ENCODE data around the gene EIF4EBP3.

The EIF4EBP3 gene

GRCh38 chr5:140547508-140548299, at the start of gene EIF4EBP3:
TSS of gene EIF4EBP3 (plus strand) at chr5:140547662. CDS start at chr5:140547738, 76 bp downstream.
- Mint-ChIP-seq H3K4me1 (peaks cover 39% of the 10 kb centered on the region), H3K36me3 (peaks cover 13% of the 10 kb centered on the region), H3K27ac (peak within 1 kb of the TSS; percentile 91), H3K27me3 (no peaks in the 10 kb centered on the region), H3K9me3 (no peaks in the 10 kb centered on the region), H3K4me3 (peak within 1 kb of the TSS; percentile 90)

- H3K9me3 Mint-ChIP-seq, result no peaks in the 10 kb centered on the region
- no peak overlapping the region for H3K4me3 Mint-ChIP-seq
- H3K27me3 Mint-ChIP-seq, result no peaks in the 10 kb centered on the region
- H3K27ac Mint-ChIP-seq, result no peak overlapping the region
- peaks cover 21% of the 10 kb centered on the region for H3K4me1 Mint-ChIP-seq
- peaks cover 12% of the 10 kb centered on the region for H3K36me3 Mint-ChIP-seq
Observed at GRCh38 chr5:140497897-140498296, 49.6 kb upstream of the EIF4EBP3 start.

DNA sequence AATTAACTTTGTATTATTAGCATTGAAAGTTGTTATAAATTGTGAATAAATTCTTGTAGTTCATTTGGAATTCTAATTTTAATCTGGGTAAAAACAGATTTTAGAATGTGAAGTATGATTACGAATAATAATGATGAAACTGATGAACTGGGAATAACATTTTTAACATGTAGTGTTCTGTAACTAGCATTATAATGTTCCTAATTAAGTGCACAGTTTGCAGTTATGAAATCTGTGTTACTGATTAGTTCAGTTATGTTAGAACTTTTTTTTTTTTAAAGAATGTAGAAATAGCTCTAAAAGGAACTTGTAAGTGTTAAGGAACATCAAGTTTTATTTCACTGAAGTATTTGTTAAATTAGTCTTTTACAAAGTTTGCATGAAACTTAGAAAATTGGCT, 48.9 kb upstream of the EIF4EBP3 start:
- Mint-ChIP-seq H3K36me3 (peaks cover 12% of the 10 kb centered on the region), H3K27ac (no peak overlapping the region), H3K9me3 (no peaks in the 10 kb centered on the region)

DNA sequence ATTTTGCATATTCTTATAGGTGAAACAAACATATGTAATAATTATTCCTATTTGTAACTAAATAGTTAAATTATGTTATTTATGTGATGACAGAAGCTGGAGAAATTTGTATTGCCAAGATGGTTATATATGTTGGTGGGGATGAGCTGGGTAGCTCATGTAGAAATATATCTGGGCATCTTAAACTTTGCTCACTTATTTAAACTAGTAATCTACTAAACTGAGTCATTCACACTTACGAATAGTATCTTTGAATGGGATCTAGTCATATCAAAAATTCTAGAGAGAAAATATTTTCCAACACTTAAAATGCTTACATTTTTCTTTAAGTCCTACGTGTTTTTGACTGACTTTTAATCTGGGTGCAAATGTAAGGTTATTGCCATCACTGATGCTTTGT, 44.6 kb upstream of the EIF4EBP3 start:
- no peak overlapping the region for H3K27ac Mint-ChIP-seq
- H3K27me3 Mint-ChIP-seq, result no peaks in the 10 kb centered on the region
- no peaks in the 10 kb centered on the region for H3K9me3 Mint-ChIP-seq
- H3K4me1 Mint-ChIP-seq, result peaks cover 5% of the 10 kb centered on the region
- H3K36me3 Mint-ChIP-seq, result peaks cover 11% of the 10 kb centered on the region
- no peak overlapping the region for H3K4me3 Mint-ChIP-seq

More for the DNA sequence above, 48.9 kb upstream of the EIF4EBP3 start:
- no peaks in the 10 kb centered on the region for H3K27me3 Mint-ChIP-seq
- peaks cover 19% of the 10 kb centered on the region for H3K4me1 Mint-ChIP-seq
- no peak overlapping the region for H3K4me3 Mint-ChIP-seq

DNA sequence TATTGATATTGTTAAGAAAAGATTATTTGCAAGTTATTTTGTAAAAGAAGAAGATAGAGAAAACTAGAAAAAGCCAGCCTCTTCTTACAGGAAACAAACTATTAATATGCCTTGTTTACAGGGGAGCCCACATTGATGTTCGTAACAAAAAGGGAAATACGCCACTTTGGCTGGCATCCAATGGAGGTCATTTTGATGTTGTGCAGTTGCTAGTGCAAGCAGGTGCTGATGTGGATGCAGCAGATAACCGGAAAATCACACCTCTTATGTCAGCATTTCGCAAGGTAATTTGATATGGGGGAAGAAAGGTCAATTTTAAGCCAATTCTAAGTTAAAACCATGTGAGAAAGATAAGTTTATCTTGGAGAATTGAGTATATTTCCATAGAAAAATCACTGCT, 37.6 kb upstream of the EIF4EBP3 start:
- H3K4me1 Mint-ChIP-seq, result no peaks in the 10 kb centered on the region
- H3K9me3 Mint-ChIP-seq, result no peaks in the 10 kb centered on the region
- no peaks in the 10 kb centered on the region for H3K27me3 Mint-ChIP-seq
- H3K36me3 Mint-ChIP-seq, result peaks cover 17% of the 10 kb centered on the region
- no peak overlapping the region for H3K4me3 Mint-ChIP-seq
- H3K27ac Mint-ChIP-seq, result no peak overlapping the region

DNA sequence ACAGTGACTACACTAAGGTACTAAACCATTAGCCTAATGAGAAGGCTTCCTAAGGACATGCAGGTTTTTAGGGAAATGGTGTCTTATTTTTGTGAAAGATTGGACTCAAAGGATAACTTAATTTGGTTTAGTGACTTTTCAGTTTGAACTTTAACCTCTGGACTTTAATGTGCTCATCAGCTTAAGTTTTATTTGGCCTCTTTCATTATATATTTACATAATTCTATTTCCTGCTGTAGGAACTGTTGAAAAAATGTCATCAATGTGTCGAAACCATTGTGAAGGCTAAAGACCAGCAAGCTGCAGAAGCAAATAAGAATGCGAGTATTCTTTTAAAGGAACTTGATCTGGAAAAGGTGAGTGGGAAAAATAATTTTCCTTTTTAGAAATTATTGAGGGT, 34.3 kb upstream of the EIF4EBP3 start:
- peaks cover 16% of the 10 kb centered on the region for H3K36me3 Mint-ChIP-seq
- no peak overlapping the region for H3K27ac Mint-ChIP-seq
- H3K9me3 Mint-ChIP-seq, result no peaks in the 10 kb centered on the region
- no peaks in the 10 kb centered on the region for H3K27me3 Mint-ChIP-seq
- no peaks in the 10 kb centered on the region for H3K4me1 Mint-ChIP-seq
- H3K4me3 Mint-ChIP-seq, result no peak overlapping the region

DNA sequence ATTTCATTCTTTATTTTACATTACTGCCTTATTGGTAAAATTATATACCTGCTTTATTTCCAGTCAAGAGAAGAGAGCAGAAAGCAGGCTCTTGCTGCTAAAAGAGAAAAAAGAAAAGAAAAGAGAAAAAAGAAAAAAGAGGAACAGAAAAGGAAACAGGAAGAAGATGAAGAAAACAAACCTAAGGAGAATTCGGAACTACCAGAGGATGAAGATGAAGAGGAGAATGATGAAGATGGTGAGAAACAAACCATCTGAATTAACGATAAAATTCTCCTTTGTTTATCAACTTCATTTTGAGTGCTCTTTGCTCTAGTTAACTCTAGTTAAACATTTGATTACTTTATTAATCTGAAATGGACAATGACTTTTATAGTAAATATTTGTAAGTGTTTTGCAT, 23.5 kb upstream of the EIF4EBP3 start:
- H3K36me3 Mint-ChIP-seq, result peaks cover 14% of the 10 kb centered on the region
- H3K27ac Mint-ChIP-seq, result no peak overlapping the region
- H3K4me1 Mint-ChIP-seq, result no peaks in the 10 kb centered on the region
- H3K4me3 Mint-ChIP-seq, result no peak overlapping the region
- no peaks in the 10 kb centered on the region for H3K27me3 Mint-ChIP-seq
- H3K9me3 Mint-ChIP-seq, result no peaks in the 10 kb centered on the region

- Mint-ChIP-seq H3K27me3 (no peaks in the 10 kb centered on the region), H3K4me3 (no peak overlapping the region), H3K9me3 (no peaks in the 10 kb centered on the region), H3K4me1 (no peaks in the 10 kb centered on the region), H3K36me3 (peaks cover 22% of the 10 kb centered on the region), H3K27ac (no peak overlapping the region)
Observed at GRCh38 chr5:140540227-140540626, 7.2 kb upstream of the EIF4EBP3 start.

- Mint-ChIP-seq H3K4me3 (no peak overlapping the region), H3K4me1 (peaks cover 8% of the 10 kb centered on the region), H3K27me3 (no peaks in the 10 kb centered on the region), H3K36me3 (peaks cover 20% of the 10 kb centered on the region), H3K9me3 (no peaks in the 10 kb centered on the region), H3K27ac (no peak overlapping the region)
Observed at GRCh38 chr5:140542972-140543371, 4.5 kb upstream of the EIF4EBP3 start.

DNA sequence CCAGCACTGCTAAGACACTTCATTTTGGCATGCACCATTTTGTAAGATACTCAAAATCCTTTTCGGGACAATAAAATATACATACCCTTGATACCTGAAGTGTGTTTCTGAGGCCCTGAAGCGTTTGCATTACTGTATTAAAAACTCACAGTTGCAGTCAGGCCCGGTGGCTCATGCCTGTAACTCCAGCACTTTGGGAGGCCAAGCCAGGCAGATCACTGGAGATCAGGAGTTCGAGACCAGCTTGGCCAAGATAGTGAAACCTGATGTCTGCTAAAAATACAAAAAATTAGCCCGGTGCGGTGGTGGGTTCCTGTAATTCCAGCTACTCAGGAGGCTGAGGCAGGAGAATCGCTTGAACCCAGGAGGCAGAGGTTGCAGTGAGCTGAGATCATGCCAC, 2.5 kb upstream of the EIF4EBP3 start:
- H3K36me3 Mint-ChIP-seq, result peaks cover 18% of the 10 kb centered on the region
- H3K27ac Mint-ChIP-seq, result no peak overlapping the region
- H3K4me1 Mint-ChIP-seq, result peaks cover 28% of the 10 kb centered on the region
- H3K4me3 Mint-ChIP-seq, result no peak overlapping the region
- no peaks in the 10 kb centered on the region for H3K27me3 Mint-ChIP-seq
- H3K9me3 Mint-ChIP-seq, result no peaks in the 10 kb centered on the region

- Mint-ChIP-seq H3K4me3 (no peak overlapping the region), H3K4me1 (peaks cover 31% of the 10 kb centered on the region), H3K36me3 (peaks cover 18% of the 10 kb centered on the region), H3K27ac (no peak overlapping the region), H3K9me3 (no peaks in the 10 kb centered on the region), H3K27me3 (no peaks in the 10 kb centered on the region)
Observed at GRCh38 chr5:140545606-140546005, 1.9 kb upstream of the EIF4EBP3 start.

- peak overlapping the region; percentile 59 for H3K27ac Mint-ChIP-seq
- no peaks in the 10 kb centered on the region for H3K27me3 Mint-ChIP-seq
- H3K36me3 Mint-ChIP-seq, result peaks cover 16% of the 10 kb centered on the region
- no peaks in the 10 kb centered on the region for H3K9me3 Mint-ChIP-seq
- H3K4me1 Mint-ChIP-seq, result peaks cover 37% of the 10 kb centered on the region
- peak overlapping the region; percentile 90 for H3K4me3 Mint-ChIP-seq
Observed at GRCh38 chr5:140546851-140547507, 483 bp upstream of the EIF4EBP3 start.

- Mint-ChIP-seq H3K27ac (peak overlapping the region; percentile 91), H3K4me3 (peak overlapping the region; percentile 90), H3K27me3 (no peaks in the 10 kb centered on the region), H3K36me3 (peaks cover 17% of the 10 kb centered on the region), H3K9me3 (no peaks in the 10 kb centered on the region), H3K4me1 (peaks cover 45% of the 10 kb centered on the region)
Observed at GRCh38 chr5:140548300-140548688, 832 bp downstream of the EIF4EBP3 start.

DNA sequence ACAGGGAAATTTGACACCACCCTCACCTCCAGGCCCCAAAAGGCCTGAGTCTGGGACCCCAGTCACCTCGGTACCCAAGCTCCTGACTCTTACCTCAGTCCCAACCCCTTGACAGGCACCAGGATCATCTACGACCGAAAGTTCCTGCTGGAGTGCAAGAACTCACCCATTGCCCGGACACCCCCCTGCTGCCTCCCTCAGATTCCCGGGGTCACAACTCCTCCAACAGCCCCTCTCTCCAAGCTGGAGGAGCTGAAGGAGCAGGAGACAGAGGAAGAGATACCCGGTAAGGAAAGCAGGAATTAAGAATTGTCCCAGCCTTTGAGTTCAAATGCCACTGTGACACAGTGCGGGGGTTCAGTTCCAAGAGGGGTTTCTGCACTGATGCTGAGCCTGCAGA, 1.3 kb downstream of the EIF4EBP3 start:
- peak overlapping the region; percentile 91 for H3K27ac Mint-ChIP-seq
- peaks cover 50% of the 10 kb centered on the region for H3K4me1 Mint-ChIP-seq
- H3K36me3 Mint-ChIP-seq, result peaks cover 17% of the 10 kb centered on the region
- H3K4me3 Mint-ChIP-seq, result peak overlapping the region; percentile 90
- no peaks in the 10 kb centered on the region for H3K9me3 Mint-ChIP-seq
- H3K27me3 Mint-ChIP-seq, result no peaks in the 10 kb centered on the region

- H3K4me3 Mint-ChIP-seq, result peak overlapping the region; percentile 90
- peaks cover 57% of the 10 kb centered on the region for H3K4me1 Mint-ChIP-seq
- no peaks in the 10 kb centered on the region for H3K9me3 Mint-ChIP-seq
- H3K27me3 Mint-ChIP-seq, result no peaks in the 10 kb centered on the region
- H3K27ac Mint-ChIP-seq, result peak overlapping the region; percentile 91
- peaks cover 13% of the 10 kb centered on the region for H3K36me3 Mint-ChIP-seq
Observed at GRCh38 chr5:140549237-140550144, 2.0 kb downstream of the EIF4EBP3 start.
